Measurements from ENCODE around the gene ERICH4.

ERICH4 gene

GRCh38 chr19:41435936-41436673 is 6.9 kb upstream of the ERICH4 start:
- peak overlapping the region; percentile 16 for H3K27ac Mint-ChIP-seq
- no peaks in the 10 kb centered on the region for H3K9me3 Mint-ChIP-seq
- H3K27me3 Mint-ChIP-seq: no peaks in the 10 kb centered on the region
- H3K4me3 Mint-ChIP-seq: no peak overlapping the region
- peaks cover 19% of the 10 kb centered on the region for H3K4me1 Mint-ChIP-seq (ENCODE audit: low read depth)
- peaks cover 67% of the 10 kb centered on the region for H3K36me3 Mint-ChIP-seq (ENCODE audit: low read depth)
- no peak for DNase-seq

GRCh38 chr19:41436674-41436951 is 6.3 kb upstream of the ERICH4 start:
- peaks cover 19% of the 10 kb centered on the region for H3K4me1 Mint-ChIP-seq (ENCODE audit: low read depth)
- H3K9me3 Mint-ChIP-seq: no peaks in the 10 kb centered on the region
- no peak overlapping the region for H3K4me3 Mint-ChIP-seq
- no peaks in the 10 kb centered on the region for H3K27me3 Mint-ChIP-seq
- no peak for DNase-seq
- no peak overlapping the region for H3K27ac Mint-ChIP-seq
- H3K36me3 Mint-ChIP-seq (ENCODE audit: low read depth): peaks cover 62% of the 10 kb centered on the region

- Mint-ChIP-seq H3K27me3 (no peaks in the 10 kb centered on the region), H3K27ac (peak overlapping the region; percentile 70), H3K9me3 (no peaks in the 10 kb centered on the region), H3K4me1 (ENCODE audit: low read depth) (peaks cover 19% of the 10 kb centered on the region), H3K4me3 (no peak overlapping the region), H3K36me3 (ENCODE audit: low read depth) (peaks cover 47% of the 10 kb centered on the region)
- DNase-seq: no peak
Observed at GRCh38 chr19:41437944-41438574, 4.9 kb upstream of the ERICH4 start.

DNA sequence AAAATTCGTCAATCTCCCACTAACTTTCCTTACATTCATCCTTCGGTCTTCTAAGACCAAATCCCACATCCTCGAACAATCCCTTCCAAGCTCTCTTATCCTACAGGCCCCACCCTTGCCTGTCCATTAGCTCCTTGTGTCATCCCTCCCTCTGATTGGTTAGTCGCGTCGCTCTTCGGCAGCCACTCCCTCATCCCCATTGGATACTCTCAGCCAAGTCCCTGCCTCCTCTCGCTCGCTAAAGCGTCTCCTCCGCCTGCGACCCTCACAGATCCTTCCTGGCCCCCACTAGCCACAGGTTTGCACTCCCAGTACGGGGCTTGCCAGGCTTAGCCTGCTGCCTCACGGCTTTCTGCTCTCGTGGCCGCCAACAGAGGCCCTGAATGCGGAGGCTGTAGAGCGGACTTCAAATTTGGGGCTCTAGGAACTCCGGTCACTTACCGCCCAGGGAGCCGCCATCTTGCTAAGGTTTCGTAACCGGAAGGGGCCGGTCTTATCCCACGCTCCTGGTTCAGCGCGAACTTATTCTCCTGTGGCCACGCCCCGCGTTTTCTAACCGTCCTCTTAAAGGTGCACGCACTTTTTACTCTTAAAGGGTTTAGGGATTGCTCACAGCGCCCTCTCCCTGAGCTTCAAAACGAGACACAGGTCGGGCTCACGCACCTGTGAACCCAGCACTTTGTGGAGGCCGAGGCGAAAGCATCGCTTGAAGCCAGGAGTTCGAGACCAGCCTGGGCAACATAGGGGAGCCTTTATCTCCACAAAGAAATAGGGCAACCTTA is 3.3 kb upstream of the ERICH4 start, which contains the start of gene DMAC2:
Gene DMAC2 (minus strand): TSS at position 472 of the 782 bp plus-strand sequence. CDS start 13 bp downstream, at position 459.
- H3K27ac Mint-ChIP-seq: peak within 1 kb of the TSS; percentile 66
- H3K9me3 Mint-ChIP-seq: no peaks in the 10 kb centered on the region
- peaks cover 19% of the 10 kb centered on the region for H3K4me1 Mint-ChIP-seq (ENCODE audit: low read depth)
- H3K4me3 Mint-ChIP-seq: no peak within 1 kb of the TSS
- peak; percentile 94 for DNase-seq
- H3K36me3 Mint-ChIP-seq (ENCODE audit: low read depth): peaks cover 35% of the 10 kb centered on the region
- no peaks in the 10 kb centered on the region for H3K27me3 Mint-ChIP-seq

DNA sequence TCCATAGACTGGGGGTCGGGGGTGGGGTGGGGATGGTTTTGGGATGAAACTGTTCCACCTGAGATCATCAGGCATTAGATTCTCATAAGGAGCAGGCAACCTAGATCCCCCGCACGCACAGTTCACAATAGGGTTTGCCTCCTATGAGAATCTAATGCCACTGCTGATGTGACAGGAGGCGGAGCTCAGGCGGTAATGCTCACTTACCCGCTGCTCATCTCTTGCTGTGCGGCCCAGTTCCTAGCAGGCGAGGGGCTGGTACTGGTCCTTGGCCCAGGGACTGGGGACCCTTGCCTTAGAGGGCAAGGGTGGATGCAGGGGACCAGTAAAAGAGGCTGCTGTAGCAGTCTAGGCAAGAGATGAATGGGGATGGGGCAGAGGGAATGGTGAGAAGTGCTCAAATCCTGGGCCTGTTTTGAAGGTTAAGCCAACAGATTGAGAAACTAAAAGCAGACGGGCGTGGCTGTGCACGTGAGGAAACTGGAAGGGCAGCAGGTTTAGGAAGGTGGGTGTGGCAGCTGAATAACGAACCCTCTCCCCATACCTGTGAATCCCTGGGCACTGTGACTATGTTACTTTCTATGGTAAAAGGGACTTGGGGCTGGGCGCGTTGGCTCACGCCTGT is 1.5 kb upstream of the ERICH4 start:
- Mint-ChIP-seq H3K9me3 (no peaks in the 10 kb centered on the region), H3K36me3 (ENCODE audit: low read depth) (peaks cover 22% of the 10 kb centered on the region), H3K27me3 (no peaks in the 10 kb centered on the region), H3K27ac (no peak overlapping the region), H3K4me3 (no peak overlapping the region), H3K4me1 (ENCODE audit: low read depth) (peaks cover 19% of the 10 kb centered on the region)
- no peak for DNase-seq

GRCh38 chr19:41443813-41444455 is 978 bp downstream of the ERICH4 start:
- H3K9me3 Mint-ChIP-seq: no peaks in the 10 kb centered on the region

GRCh38 chr19:41445575-41445974 is 2.6 kb downstream of the ERICH4 start:
- no peak overlapping the region for H3K27ac Mint-ChIP-seq
- H3K4me3 Mint-ChIP-seq: no peak overlapping the region
- H3K9me3 Mint-ChIP-seq: no peaks in the 10 kb centered on the region
- H3K4me1 Mint-ChIP-seq (ENCODE audit: low read depth): peaks cover 9% of the 10 kb centered on the region
- DNase-seq: no peak
- no peaks in the 10 kb centered on the region for H3K36me3 Mint-ChIP-seq (ENCODE audit: low read depth)
- peaks cover 9% of the 10 kb centered on the region for H3K27me3 Mint-ChIP-seq

More at GRCh38 chr19:41443813-41444455, 978 bp downstream of the ERICH4 start:
- Mint-ChIP-seq H3K4me3 (no peak overlapping the region), H3K27ac (no peak overlapping the region), H3K27me3 (peaks cover 9% of the 10 kb centered on the region), H3K4me1 (ENCODE audit: low read depth) (peaks cover 7% of the 10 kb centered on the region), H3K36me3 (ENCODE audit: low read depth) (no peaks in the 10 kb centered on the region)
- no peak for DNase-seq

- no peak overlapping the region for H3K27ac Mint-ChIP-seq
- H3K4me1 Mint-ChIP-seq (ENCODE audit: low read depth): peaks cover 9% of the 10 kb centered on the region
- no peak overlapping the region for H3K4me3 Mint-ChIP-seq
- no peaks in the 10 kb centered on the region for H3K9me3 Mint-ChIP-seq
- DNase-seq: no peak
- H3K36me3 Mint-ChIP-seq (ENCODE audit: low read depth): no peaks in the 10 kb centered on the region
- H3K27me3 Mint-ChIP-seq: peaks cover 9% of the 10 kb centered on the region
Observed at GRCh38 chr19:41447732-41448332, 4.9 kb downstream of the ERICH4 start.

DNA sequence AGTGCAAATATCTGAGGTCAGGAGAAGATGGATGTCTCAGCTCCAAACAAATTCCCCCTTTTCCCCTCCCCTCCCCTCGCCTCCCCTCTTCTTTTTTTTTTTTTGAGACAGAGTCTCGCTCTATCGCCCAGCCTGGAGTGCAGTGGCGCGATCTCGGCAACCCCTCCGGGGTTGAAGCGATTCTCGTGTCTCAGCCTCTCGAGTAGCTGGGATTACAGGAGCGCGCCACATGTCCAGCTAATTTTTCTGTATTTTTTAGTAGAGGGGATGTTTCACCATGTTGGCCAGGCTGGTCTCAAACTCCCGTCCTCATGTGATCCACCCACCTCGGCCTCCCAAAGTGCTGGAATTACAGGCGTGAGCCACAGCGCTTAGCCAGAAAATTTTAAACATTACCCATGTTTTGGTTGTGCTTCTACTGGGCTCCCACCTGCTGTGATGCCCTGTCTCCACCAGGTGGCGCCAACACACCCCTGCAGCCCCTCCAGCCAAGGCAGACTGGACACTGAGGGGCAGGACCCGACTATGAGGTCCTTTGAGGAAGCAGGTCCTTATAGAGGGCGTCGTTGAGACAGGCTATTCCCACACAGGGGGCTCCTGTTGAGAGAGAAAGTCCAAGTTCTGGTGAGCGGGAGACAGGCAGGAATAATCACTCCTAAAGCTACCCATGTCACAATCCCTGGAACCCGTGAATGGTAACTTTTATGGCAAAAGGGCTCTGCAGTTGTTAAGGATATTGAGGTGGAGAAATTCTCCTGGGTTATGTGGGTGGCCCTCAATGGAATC is 6.3 kb downstream of the ERICH4 start:
- no peaks in the 10 kb centered on the region for H3K9me3 Mint-ChIP-seq
- H3K4me1 Mint-ChIP-seq (ENCODE audit: low read depth): peaks cover 9% of the 10 kb centered on the region
- DNase-seq: peak; percentile 86
- no peaks in the 10 kb centered on the region for H3K36me3 Mint-ChIP-seq (ENCODE audit: low read depth)
- peak overlapping the region; percentile 63 for H3K27ac Mint-ChIP-seq
- peak overlapping the region; percentile 75 for H3K4me3 Mint-ChIP-seq
- peaks cover 9% of the 10 kb centered on the region for H3K27me3 Mint-ChIP-seq

GRCh38 chr19:41449865-41450178 is 6.9 kb downstream of the ERICH4 start:
- Mint-ChIP-seq H3K4me3 (no peak overlapping the region), H3K4me1 (ENCODE audit: low read depth) (peaks cover 9% of the 10 kb centered on the region), H3K9me3 (no peaks in the 10 kb centered on the region), H3K27ac (peak overlapping the region; percentile 63), H3K36me3 (ENCODE audit: low read depth) (no peaks in the 10 kb centered on the region), H3K27me3 (peaks cover 9% of the 10 kb centered on the region)
- DNase-seq: no peak

GRCh38 chr19:41452584-41453275 is 9.8 kb downstream of the ERICH4 start:
- no peaks in the 10 kb centered on the region for H3K36me3 Mint-ChIP-seq (ENCODE audit: low read depth)
- no peak for DNase-seq
- peaks cover 2% of the 10 kb centered on the region for H3K27me3 Mint-ChIP-seq
- H3K4me3 Mint-ChIP-seq: no peak overlapping the region
- H3K4me1 Mint-ChIP-seq (ENCODE audit: low read depth): peaks cover 21% of the 10 kb centered on the region
- no peak overlapping the region for H3K27ac Mint-ChIP-seq
- no peaks in the 10 kb centered on the region for H3K9me3 Mint-ChIP-seq

GRCh38 chr19:41455936-41456335 is 13.0 kb downstream of the ERICH4 start:
- H3K36me3 Mint-ChIP-seq (ENCODE audit: low read depth): no peaks in the 10 kb centered on the region
- DNase-seq: no peak
- no peaks in the 10 kb centered on the region for H3K9me3 Mint-ChIP-seq
- H3K4me3 Mint-ChIP-seq: no peak overlapping the region
- H3K4me1 Mint-ChIP-seq (ENCODE audit: low read depth): peaks cover 15% of the 10 kb centered on the region
- no peaks in the 10 kb centered on the region for H3K27me3 Mint-ChIP-seq
- H3K27ac Mint-ChIP-seq: no peak overlapping the region

- Mint-ChIP-seq H3K4me1 (ENCODE audit: low read depth) (peaks cover 15% of the 10 kb centered on the region), H3K27ac (no peak overlapping the region), H3K9me3 (no peaks in the 10 kb centered on the region), H3K27me3 (no peaks in the 10 kb centered on the region), H3K36me3 (ENCODE audit: low read depth) (no peaks in the 10 kb centered on the region), H3K4me3 (no peak overlapping the region)
- DNase-seq: no peak
Observed at GRCh38 chr19:41456342-41456918, 13.5 kb downstream of the ERICH4 start.
